Neural progenitor cell (in vitro differentiated cells): Measurements from ENCODE around the gene VWA8.
"Not testable (repeated sequence)": the region's sequence is repeated elsewhere in the genome, so short reads cannot be mapped to it uniquely, and the experiment has no call there.

Source experiments
- CTCF ChIP-seq: fragments of 200-600 bp; sonication (generic); IDR thresholded peaks from 2 replicates; pipeline ENCODE4 v1.5.1; 2017; ENCODE audit warnings: antibody characterized with exemption, mild to moderate bottlenecking
- EZH2 ChIP-seq: fragments of 200-600 bp; sonication (generic); IDR thresholded peaks from 2 replicates; pipeline ENCODE4 v1.6.1; 2017; ENCODE audit warnings: antibody characterized with exemption, mild to moderate bottlenecking, moderate library complexity
- EZH2phosphoT487 ChIP-seq: fragments of 200-600 bp; sonication (generic); IDR thresholded peaks from 2 replicates; pipeline ENCODE4 v1.6.1; 2017; ENCODE audit warnings: antibody characterized with exemption

GRCh38 chr13:41647699-41648313, 313.1 kb downstream of the VWA8 start:
- TF ChIP-seq CTCF, EZH2, EZH2phosphoT487: not testable (repeated sequence)
